Left lung (tissue), 10 donors: Measurements from ENCODE around the gene RASAL2. TPM values are rescaled to one million over a fixed set of nuclear protein-coding genes. Genes with fewer than 3 reads are reported as not detected.

Experiments
- ATAC-seq: fragments of 200-7000 bp; cut with Tn5 transposase; one replicate; pipeline ENCODE4 v1.9.1; 2020; ENCODE audit warnings: moderate library complexity
- DNase-seq, 4 donors: peaks; one replicate each; pipeline ENCODE4 v3.0.0-alpha.2; 2013 to 2020
- H3K27ac ChIP-seq, 2 donors: fragments of 200-600 bp; sonication (generic) in 1 of 2; one replicate each; pipeline versions ENCODE4 v1.5.0 to v1.8.0; 2020 to 2021
- H3K27me3 ChIP-seq, 2 donors: fragments of 200-600 bp; sonication (generic) in 1 of 2; one replicate each; pipeline versions ENCODE4 v1.5.0 to v1.8.0; 2020 to 2021
- H3K36me3 ChIP-seq, 2 donors: fragments of 200-600 bp; sonication (generic) in 1 of 2; one replicate each; pipeline versions ENCODE4 v1.5.0 to v1.8.0; 2020 to 2021
- H3K4me1 ChIP-seq, 2 donors: fragments of 200-600 bp; one replicate each; pipeline ENCODE4 v1.8.0; 2021
- H3K4me3 ChIP-seq, 2 donors: fragments of 200-600 bp; sonication (generic) in 1 of 2; one replicate each; pipeline versions ENCODE4 v1.5.0 to v1.8.0; 2020 to 2021; ENCODE audit warnings: mild to moderate bottlenecking in 1 of 2
- H3K9me3 ChIP-seq, 2 donors: fragments of 200-600 bp; sonication (generic) in 1 of 2; one replicate each; pipeline versions ENCODE4 v1.5.0 to v1.8.0; 2020 to 2021
- CTCF ChIP-seq, 2 donors: fragments of 200-600 bp; sonication (generic) in 1 of 2; IDR thresholded peaks; one replicate each; pipeline versions ENCODE4 v1.5.0 to v1.8.0; 2021; ENCODE audit warnings: antibody characterized with exemption in 2 of 2
- intact Hi-C, 2 donors: fragments of 100-400 bp; cut with DNase I; formaldehyde crosslinking; loops; one replicate each; pipeline versions ENCODE4 v1.11.2 to v1.14.2; 2022
- polyA plus RNA-seq, 6 donors: library from polyadenylated mRNA; unstranded; fragments of 120-200 nt; gene quantifications; one replicate each; pipeline ENCODE4 v1.2.1, GENCODE V29; 2013; ENCODE audit not compliant: insufficient read length in 6 of 6
- total RNA-seq, 2 donors: library from RNA; stranded (reverse); fragmentation: NEBNext Ultra II Directional; extraction: Animal tissue kit (Norgen Biotek cat#: 25700); gene quantifications; one replicate each; pipeline ENCODE4 v1.2.1, GENCODE V29; 2021
- donor health status: DM: no; HTN: yes; CAD: no.
- donor health status: DM: no; HTN: no; CAD: no.

Gene RASAL2
- total and polyA plus RNA-seq, 8 donors: 26.4 to 35.6 (median 29.5) TPM

- Histone ChIP-seq H3K9me3 (no peaks in the 10 kb centered on the region), H3K27ac (no peak overlapping the region), H3K4me3 (no peak overlapping the region), H3K36me3 (no peaks in the 10 kb centered on the region), H3K27me3 (no peaks in the 10 kb centered on the region), H3K4me1 (no peaks in the 10 kb centered on the region)
- intact Hi-C loops: no loop called here
- ATAC-seq (no peak), DNase-seq (no peak)
- no peak for TF ChIP-seq CTCF (IDR thresholded peaks at IDR 0.05)
Measured at GRCh38 chr1:178160736-178161475, 67.0 kb downstream of the RASAL2 start.

GRCh38 chr1:178161516-178161915, 67.6 kb downstream of the RASAL2 start:
- Histone ChIP-seq H3K4me3 (no peak overlapping the region), H3K4me1 (no peaks in the 10 kb centered on the region), H3K27me3 (no peaks in the 10 kb centered on the region), H3K27ac (no peak overlapping the region), H3K9me3 (no peaks in the 10 kb centered on the region), H3K36me3 (no peaks in the 10 kb centered on the region)
- intact Hi-C loops: no loop called here
- DNase-seq (no peak), ATAC-seq (no peak)
- no peak for TF ChIP-seq CTCF (IDR thresholded peaks at IDR 0.05)

GRCh38 chr1:178165196-178165595, 71.3 kb downstream of the RASAL2 start:
- TF ChIP-seq CTCF (IDR thresholded peaks at IDR 0.05): no peak
- no peaks in the 10 kb centered on the region for H3K27me3 ChIP-seq
- peaks cover 0 to 3% of the 10 kb centered on the region in 2 donors for H3K4me1 ChIP-seq
- DNase-seq (no peak), ATAC-seq (no peak)
- no peak overlapping the region for H3K27ac ChIP-seq
- H3K9me3 ChIP-seq: no peaks in the 10 kb centered on the region
- H3K4me3 ChIP-seq: no peak overlapping the region
- H3K36me3 ChIP-seq: no peaks in the 10 kb centered on the region
- intact Hi-C loops: no loop called here

- ATAC-seq: no peak
- no peak for DNase-seq
- Histone ChIP-seq H3K36me3 (no peaks in the 10 kb centered on the region), H3K4me3 (no peak overlapping the region), H3K9me3 (no peaks in the 10 kb centered on the region), H3K27me3 (no peaks in the 10 kb centered on the region), H3K27ac (no peak overlapping the region), H3K4me1 (peaks cover 0 to 3% of the 10 kb centered on the region in 2 donors)
- intact Hi-C loops: no loop called here
- TF ChIP-seq CTCF (IDR thresholded peaks at IDR 0.05): no peak
Measured at GRCh38 chr1:178166429-178167024, 72.6 kb downstream of the RASAL2 start.

GRCh38 chr1:178168536-178168935, 74.6 kb downstream of the RASAL2 start:
- Histone ChIP-seq H3K36me3 (no peaks in the 10 kb centered on the region), H3K27ac (no peak overlapping the region), H3K9me3 (no peaks in the 10 kb centered on the region), H3K4me3 (no peak overlapping the region), H3K27me3 (no peaks in the 10 kb centered on the region), H3K4me1 (peaks cover 0 to 4% of the 10 kb centered on the region in 2 donors)
- intact Hi-C loops: no loop called here
- no peak for DNase-seq
- peak; percentile 82 for ATAC-seq
- no peak for TF ChIP-seq CTCF (IDR thresholded peaks at IDR 0.05)
